GM10266 (cell line): ENCODE measurements around the gene IFIT1B.

ENCODE experiments used
- DNase-seq: peaks from one replicate; pipeline ENCODE4 v3.0.0; 2012; ENCODE audit errors: extremely low spot score
- CTCF ChIP-seq: IDR thresholded peaks from 2 replicates; pipeline ENCODE4 v1.5.1; 2012; ENCODE audit warnings: mild to moderate bottlenecking, low read depth; ENCODE audit not compliant: control insufficient read depth, insufficient read depth; ENCODE audit errors: missing control alignments

The IFIT1B gene

GRCh38 chr10:89425000-89425399 is 47.1 kb downstream of the IFIT1B start:
- no peak for TF ChIP-seq CTCF
- DNase-seq: no peak

GRCh38 chr10:89426230-89426868 is 48.5 kb downstream of the IFIT1B start:
- TF ChIP-seq CTCF: peak; percentile 73
- peak; percentile 43 for DNase-seq

GRCh38 chr10:89427629-89428028 is 49.8 kb downstream of the IFIT1B start:
- TF ChIP-seq CTCF: no peak
- no peak for DNase-seq

GRCh38 chr10:89428877-89429276 is 51.0 kb downstream of the IFIT1B start:
- DNase-seq: no peak
- TF ChIP-seq CTCF: no peak

GRCh38 chr10:89431977-89432376 is 54.1 kb downstream of the IFIT1B start:
- no peak for DNase-seq
- no peak for TF ChIP-seq CTCF
